HG03135 (cell line): ENCODE results near the gene CCDC179.

Experiments
- ATAC-seq: cut with Tn5 transposase; IDR thresholded peaks from one replicate; pipeline ENCODE4 v1.9.1; 2021; ENCODE audit warnings: mild to moderate bottlenecking, moderate library complexity; ENCODE audit not compliant: unreplicated experiment

Gene CCDC179

DNA sequence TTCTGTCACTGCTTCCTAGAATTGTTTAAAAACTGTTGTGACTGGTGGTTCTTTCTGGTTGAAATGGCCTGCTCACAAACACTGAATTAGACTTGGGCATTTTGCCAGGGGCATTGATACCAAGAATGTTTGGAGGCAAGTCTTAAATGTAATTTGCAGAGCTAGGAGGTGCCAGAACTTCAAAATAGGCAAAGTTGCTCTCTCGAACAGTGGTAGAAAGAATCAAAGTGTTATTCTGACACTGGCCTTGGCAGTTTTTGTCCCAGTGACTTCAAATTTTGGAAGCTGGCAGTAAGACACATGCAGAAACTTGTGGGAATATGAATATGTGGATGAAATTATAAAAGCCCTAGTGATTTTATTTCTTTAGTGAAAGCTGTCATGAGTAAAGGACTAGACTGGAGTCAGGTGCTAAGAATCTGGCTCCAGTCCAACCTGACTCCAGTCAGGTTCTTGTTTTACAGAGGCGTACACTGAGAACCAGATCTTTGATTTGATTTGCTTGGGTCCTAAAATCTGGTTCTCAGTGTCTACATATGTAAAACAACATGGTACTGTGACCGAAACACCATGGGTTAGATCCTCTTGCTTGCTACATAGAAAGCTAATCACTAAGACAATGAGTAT, 51.6 kb downstream of the CCDC179 start:
- ATAC-seq = peak; percentile 26

DNA sequence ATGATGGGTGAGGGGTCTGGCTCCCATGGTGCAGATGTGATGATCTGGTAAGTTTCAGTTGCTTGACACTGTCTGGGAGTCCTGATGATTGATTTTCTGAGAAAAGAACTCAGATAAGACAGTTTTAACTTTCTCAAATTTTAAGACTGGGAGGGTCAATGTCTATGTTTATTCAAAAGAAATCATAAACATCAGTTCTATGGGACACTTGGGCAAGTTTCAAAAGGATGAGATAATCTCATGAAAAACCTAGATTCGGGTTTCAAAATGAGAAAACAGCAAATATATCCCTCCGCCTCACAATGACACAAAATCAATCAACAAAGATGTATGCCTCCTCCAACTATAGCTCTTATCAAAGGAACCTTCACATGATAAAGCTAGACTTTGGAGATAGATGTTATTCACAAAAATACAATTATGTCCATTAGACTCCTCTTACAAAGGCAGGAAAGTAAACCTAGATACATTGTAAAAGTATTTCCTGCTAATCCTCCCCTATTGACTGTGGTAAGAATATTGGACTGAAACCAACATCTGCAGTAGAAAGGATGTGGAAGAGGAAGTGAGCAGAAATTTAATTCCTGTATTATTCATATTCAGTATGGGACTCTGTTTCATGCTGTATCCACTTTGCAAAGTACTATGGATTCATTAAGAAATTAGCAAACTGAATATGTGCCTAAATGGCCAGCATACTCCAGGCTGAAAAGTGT, 52.3 kb downstream of the CCDC179 start:
- ATAC-seq = peak; percentile 94

DNA sequence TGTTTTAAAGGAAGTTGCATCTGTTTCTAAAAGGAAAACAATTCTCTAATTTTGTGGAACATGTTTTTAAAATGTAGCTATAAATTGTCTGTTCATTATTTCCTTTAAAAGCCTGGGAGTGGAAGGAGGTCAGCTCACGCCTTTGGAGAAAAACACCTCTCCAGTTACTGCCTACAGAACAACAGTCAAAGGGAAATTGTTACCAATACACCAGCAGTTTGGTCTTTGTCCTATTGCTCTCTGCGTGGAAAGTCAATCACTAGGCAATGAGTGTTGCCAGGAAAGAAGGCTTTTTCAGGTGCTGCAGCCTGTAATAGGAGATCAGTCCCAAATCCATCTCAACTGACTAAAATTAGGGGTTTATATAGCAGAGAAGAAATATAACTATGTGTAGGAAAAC, 52.9 kb downstream of the CCDC179 start:
- ATAC-seq = no peak

DNA sequence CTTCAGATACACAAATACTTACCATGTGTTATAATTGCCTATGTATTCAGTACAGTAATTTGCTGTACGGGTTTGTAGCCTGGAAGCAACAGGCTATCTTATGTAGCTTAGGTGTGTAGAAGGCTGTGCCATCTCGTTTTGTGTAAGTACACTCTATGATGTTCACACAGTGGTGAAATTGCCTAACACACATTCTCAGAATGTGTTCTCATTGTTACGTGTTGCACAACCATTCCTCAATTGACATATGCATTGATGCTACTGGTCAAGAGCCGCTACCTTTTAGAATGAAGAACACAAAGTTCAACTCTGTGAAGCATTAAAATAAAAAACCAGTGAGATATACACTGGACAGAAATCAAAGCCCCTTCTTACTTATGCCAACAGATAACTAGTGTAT, 57.4 kb downstream of the CCDC179 start:
- no peak for ATAC-seq

DNA sequence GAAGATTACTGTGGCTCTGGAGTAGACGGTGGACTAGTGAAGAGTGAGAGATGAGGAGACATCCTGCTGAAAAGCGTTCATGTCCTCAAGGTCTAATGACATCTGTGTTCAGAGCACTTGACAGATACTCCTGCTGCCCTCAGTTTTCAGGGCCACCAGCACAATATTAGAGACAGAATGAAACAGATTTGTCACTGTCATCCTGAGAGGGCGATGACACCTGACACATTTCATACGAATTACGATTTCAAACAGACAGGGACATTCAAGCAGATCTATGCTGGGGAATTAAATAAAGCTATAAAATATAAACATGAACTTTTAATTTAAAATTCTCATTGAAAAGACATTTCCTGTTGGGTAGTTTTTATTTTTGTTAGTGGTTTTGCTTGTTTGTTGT, 59.8 kb downstream of the CCDC179 start:
- no peak for ATAC-seq

DNA sequence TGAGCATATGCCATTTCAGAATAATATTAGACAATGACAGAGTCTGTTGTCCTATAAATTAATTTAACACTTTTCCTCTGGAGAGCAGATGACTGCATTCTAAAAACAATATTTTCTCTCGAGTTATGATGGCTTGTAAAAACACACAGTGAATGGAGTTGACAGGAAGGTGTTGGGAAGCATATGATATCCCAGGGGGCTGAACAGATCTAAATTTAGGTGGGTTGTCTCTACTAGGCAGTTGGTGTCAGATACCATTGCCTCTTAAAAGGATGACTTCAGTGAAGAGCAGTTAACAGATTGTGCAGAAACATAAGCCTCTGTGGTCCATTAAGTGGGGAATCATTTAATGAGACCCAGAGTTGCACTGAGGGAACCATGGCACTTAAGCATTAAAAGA, 61.4 kb downstream of the CCDC179 start:
- ATAC-seq = no peak

DNA sequence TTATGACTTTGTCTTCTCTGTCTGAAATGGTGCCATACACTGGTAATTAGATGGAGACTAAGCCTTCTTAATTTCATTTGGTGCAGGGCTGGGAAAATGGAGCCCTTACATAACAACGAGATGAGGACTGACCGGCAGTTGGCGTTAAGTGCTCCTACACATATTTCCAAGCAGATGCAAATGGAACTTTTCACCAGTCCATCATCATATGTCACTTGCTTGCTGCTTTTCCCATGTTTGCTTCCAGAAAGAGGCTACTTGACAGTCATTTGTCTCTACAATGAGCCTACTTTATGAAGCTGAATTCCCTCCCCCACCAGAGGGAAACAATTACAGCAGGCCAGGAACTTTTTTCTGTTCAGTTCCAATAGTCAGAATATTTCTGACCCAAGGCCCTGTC, 63.2 kb downstream of the CCDC179 start:
- ATAC-seq = no peak
